ENCODE data around the gene LAMP1. TPM values are rescaled to one million over a fixed set of nuclear protein-coding genes. Genes with fewer than 3 reads are reported as not detected.

The LAMP1 gene, protein sequence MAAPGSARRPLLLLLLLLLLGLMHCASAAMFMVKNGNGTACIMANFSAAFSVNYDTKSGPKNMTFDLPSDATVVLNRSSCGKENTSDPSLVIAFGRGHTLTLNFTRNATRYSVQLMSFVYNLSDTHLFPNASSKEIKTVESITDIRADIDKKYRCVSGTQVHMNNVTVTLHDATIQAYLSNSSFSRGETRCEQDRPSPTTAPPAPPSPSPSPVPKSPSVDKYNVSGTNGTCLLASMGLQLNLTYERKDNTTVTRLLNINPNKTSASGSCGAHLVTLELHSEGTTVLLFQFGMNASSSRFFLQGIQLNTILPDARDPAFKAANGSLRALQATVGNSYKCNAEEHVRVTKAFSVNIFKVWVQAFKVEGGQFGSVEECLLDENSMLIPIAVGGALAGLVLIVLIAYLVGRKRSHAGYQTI
- total RNA-seq: 10 to 100 TPM; 91.5 to 93.5 TPM

DNA sequence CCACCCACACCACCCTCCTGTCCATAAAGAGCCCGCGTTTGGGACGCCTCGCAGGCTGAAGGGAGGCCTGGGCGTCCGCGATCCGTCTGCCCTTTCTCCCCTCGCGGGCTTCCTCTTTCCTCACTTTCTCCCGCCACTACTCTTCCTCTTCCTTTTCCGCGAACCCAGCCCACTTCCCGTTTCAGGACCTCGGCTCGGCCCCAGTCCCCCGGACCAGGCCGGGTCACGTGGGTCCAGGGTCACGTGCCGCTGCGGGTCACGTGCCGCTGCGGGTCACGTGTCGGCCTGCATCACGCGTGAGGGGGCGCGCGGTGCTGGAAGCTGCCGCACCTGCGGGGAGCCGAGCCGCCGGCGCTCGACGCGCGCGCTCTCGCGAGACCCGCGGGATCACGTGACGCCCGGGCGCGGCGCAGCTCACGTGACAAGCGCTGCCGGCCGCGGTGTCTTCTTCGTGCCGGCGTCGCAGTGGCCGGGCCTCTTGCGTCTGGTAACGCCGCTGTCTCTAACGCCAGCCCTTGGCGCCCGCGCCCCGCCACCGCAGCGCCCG lies at the start of gene LAMP1:
Gene LAMP1, plus strand, starts transcription at position 417 of the 547 bp plus-strand sequence. CDS start 196 bp downstream, outside the sequence.

Small RNAs within 50 kb of the gene (microRNA-seq; reads per million reads assigned to microRNA genes)
- gene MIR8075 (ENCODE audit: borderline microRNAs expressed, borderline replicate concordance): not detected

Other genes with a start within 250 kb of the LAMP1 start
- gene F7, start 191.4 kb upstream of the LAMP1 start, total RNA-seq: not detected
- not detected for gene F10, start 174.4 kb upstream of the LAMP1 start, total RNA-seq
- not detected for gene PROZ, start 138.6 kb upstream of the LAMP1 start, total RNA-seq
- gene PCID2, start 88.6 kb upstream of the LAMP1 start, total RNA-seq: 10 to 100 TPM; 54.0 to 58.3 TPM
- gene CUL4A, start 87.6 kb upstream of the LAMP1 start, total RNA-seq: 10 to 100 TPM; 79.2 to 80.0 TPM
- gene GRTP1, start 66.9 kb downstream of the LAMP1 start, total RNA-seq: under 1 TPM in 1 of 2 experiments, not detected in 1; 0.15 TPM
- under 1 TPM; 0.60 to 0.76 TPM for gene ADPRHL1, start 156.2 kb downstream of the LAMP1 start, total RNA-seq
- gene DCUN1D2, start 193.5 kb downstream of the LAMP1 start, total RNA-seq: 10 to 100 TPM; 16.2 to 17.0 TPM

All from activated naive CD4-positive, alpha-beta T cell treated with anti-CD3 and anti-CD28 coated beads, Interleukin-2, amount 10 ng/mL, durations not matched to agents 5 hours and 36 hours (primary cell).